NCI-H446 (cell line): ENCODE results near the gene SPHKAP.
"Not testable (repeated sequence)": the region's sequence is repeated elsewhere in the genome, so short reads cannot be mapped to it uniquely, and the experiment has no call there.

ENCODE experiments used
- DNase-seq, 2 experiments: peaks; one replicate each; lab custom pipeline; 2025; lab: John Stamatoyannopoulos, UW

SPHKAP gene, protein sequence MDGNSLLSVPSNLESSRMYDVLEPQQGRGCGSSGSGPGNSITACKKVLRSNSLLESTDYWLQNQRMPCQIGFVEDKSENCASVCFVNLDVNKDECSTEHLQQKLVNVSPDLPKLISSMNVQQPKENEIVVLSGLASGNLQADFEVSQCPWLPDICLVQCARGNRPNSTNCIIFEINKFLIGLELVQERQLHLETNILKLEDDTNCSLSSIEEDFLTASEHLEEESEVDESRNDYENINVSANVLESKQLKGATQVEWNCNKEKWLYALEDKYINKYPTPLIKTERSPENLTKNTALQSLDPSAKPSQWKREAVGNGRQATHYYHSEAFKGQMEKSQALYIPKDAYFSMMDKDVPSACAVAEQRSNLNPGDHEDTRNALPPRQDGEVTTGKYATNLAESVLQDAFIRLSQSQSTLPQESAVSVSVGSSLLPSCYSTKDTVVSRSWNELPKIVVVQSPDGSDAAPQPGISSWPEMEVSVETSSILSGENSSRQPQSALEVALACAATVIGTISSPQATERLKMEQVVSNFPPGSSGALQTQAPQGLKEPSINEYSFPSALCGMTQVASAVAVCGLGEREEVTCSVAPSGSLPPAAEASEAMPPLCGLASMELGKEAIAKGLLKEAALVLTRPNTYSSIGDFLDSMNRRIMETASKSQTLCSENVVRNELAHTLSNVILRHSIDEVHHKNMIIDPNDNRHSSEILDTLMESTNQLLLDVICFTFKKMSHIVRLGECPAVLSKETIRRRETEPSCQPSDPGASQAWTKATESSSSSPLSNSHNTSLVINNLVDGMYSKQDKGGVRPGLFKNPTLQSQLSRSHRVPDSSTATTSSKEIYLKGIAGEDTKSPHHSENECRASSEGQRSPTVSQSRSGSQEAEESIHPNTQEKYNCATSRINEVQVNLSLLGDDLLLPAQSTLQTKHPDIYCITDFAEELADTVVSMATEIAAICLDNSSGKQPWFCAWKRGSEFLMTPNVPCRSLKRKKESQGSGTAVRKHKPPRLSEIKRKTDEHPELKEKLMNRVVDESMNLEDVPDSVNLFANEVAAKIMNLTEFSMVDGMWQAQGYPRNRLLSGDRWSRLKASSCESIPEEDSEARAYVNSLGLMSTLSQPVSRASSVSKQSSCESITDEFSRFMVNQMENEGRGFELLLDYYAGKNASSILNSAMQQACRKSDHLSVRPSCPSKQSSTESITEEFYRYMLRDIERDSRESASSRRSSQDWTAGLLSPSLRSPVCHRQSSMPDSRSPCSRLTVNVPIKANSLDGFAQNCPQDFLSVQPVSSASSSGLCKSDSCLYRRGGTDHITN (N-terminal part only)

DNA sequence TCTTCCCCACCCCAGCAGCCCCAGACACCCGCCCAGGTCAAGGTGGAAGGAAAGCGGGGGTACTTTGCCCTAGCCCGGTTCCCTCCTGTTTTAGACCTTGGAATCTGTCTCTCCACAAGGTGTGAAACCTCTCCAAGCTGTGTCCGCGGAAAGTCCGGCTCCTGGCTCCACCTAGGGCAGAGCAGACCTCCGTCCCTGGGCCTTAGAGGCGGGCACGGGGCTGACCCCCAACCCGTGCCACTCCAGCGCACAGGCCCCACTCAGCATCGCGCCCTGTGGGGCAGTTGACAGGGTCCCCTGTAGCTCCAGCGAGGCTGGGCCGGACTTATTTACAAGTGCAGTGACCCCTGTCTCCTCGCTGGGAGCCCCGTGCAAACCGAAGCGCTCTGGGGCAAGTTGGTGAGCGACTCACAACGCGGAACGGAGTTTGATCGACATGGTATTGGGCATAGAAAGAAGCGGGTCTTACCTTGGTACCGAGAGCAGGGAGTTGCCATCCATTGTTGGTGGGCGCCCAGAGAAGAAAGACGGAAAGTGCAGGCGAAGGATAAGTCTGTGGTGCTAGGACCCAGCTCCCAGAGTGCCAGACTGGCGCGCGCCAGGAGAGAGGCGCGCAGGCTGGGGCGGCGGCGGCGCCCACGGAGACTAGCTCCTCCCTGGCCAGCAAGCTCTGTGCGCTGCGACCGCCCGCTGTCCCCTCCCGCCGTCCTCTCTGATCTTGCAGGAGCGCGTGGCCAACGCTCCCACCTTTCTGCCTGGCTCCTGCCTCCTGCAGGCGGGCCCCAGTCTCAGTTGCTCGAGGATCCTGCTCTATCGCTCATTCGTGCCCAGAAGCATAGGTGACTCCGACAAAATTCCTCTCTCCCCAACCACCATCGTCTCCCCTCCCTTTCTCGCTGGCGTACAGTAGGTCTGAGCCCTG is at the start of gene SPHKAP:
Gene SPHKAP, minus strand, starts transcription at position 590 of the 922 bp plus-strand sequence. Its CDS starts 89 bp downstream, at position 501.
- DNase-seq = no peak

DNA sequence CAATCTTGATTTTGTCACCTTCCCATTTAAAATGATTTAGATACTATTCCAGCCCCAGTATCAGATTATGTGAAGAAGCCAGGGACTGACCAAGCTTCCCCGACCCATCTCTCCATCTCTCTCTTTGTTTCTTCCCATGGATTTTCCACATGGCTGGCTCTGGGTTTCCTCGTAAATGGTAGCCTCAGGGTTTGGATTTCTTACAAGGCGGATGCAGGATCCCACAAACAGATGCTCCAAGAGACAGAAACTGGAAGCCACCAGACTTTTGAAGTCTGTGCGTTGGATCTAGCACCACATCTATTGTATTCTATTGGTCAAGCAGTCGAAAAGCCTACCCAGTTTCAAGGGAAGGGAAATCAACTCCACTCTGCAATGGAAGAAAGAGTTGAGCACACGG is 46.0 kb upstream of the SPHKAP start:
- no peak for DNase-seq

DNA sequence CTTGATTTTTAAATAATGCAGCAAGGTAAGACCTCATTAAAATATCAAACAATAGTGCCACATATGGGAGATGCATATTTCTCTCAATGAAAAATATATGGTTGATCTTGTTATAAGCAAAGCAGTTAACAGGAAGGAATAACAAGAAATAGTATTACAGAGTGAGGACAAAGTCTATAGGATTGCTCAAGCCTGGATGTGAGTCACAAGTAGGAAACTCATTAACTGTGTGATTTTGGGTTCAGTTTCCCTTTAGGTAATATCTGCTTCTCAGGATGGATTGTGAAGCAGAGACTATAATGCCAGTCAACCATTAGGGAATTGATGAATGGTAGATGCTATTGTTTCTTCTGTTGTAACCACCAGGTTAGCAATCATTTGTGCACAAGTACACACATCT is 42.9 kb upstream of the SPHKAP start:
- DNase-seq = no peak

DNA sequence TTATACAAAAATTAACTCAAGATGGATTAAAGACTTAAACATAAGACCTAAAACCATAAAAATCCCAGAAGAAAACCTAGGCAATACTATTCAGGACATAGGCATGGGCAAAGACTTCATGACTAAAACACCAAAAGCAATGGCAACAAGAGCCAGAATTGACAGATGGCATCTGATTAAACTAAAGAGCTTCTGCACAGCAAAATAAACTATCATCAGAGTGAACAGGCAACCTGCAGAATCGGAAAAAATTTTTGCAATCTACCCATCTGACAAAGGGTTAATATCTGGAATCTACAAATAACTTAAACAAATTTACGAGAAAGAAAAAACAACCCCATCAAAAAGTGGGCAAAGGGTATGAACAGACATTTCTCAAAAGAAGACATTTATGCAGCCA is 37.1 kb upstream of the SPHKAP start:
- DNase-seq = not testable (repeated sequence)

DNA sequence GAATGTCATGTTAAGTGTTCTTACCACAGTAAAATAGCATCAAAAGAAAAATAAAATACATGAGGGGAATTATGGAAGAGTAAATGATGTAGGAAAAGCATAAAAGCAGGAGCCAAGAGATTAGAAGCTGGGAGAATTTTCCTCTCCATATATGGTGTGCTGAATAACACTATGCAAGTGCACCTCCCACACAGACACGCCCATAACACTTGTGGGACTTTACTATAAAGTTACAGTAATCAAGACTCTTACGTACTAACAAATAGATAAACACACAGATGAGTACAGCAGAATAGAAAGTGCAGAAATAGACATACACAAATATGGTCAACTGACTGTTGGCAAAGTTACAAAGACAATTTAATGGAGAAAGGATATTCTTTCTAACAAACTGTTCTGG is 16.0 kb upstream of the SPHKAP start:
- DNase-seq = no peak

DNA sequence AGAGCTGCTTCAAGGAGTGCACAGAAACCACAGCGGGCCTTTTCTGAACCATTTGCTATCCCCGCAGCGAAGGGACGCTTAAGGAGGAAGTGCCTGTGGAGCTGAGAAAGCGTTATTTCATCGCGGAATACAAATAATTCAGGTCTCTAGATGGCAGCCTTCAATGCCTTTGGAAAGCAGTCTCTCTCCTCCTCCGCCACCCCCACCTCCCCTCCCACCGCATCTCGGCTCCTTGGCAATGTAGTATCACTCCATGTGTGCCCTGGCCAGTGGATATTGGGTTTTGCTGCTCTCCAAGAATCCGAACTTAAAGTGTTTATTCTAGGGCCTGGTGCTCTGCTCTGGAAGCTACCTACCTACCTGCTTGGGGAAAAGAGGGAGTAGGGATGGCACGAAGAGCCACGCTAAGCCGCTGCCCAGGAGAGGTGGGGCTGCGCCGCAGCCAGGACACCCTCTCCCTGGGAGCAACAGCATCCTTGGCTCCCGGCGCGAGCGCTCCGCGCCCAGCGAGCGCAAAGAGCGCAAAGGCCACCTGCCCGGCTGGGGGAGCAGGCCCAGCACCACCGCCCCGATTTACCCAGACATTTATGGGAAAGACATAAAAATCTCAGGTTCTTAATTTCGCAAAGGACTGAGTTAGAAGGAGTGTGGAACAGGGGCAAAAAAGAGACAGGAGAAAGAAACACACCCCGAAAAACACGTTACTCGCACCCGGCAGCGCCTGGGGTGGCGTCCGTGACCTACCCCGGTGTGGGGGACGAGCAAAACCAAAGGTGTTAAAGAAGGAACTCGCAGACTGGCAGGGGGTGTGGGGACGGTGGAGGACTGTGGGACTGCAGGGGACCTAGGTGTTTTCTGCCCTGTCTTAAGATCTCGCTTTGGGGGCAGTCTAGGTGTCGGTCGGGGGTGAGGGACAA is 1.0 kb downstream of the SPHKAP start:
- DNase-seq = peak; percentile 3 to 47

DNA sequence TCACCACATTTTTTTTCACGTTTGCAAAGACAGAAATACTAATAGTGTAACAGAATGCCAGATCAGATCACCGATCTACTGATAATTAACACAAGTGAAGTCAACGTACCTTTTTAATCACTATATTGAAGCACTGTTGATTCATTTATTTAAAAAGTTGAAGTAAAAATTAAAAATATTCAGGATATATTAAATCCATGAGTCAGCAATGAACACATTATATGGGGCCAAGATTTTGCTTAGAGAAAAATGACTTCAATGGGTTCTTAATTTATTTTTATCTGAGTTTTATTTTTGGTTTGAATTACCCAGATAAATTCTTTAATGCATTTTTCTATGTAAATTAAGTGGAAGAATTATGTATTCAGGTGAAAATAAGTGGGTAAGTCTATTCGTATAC is 14.2 kb downstream of the SPHKAP start:
- DNase-seq = no peak

DNA sequence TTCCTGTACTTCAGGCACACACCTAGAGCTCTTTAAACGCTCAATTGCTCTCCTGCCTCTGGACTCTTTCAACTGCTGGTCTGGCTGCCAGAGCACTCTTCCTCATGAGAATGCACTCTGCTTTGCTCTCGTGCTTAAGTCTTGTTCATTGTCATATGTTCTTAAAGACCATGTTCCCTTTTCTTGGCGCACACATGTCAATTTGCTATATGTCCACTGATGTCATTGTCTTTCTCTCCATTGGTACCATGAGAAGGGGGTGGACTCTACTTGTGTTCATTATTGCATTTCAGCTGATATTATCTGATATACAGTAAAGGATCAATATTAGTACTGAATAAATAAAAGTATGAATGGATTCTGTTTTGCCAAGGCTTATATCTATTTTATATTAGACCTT is 16.8 kb downstream of the SPHKAP start:
- DNase-seq = no peak

DNA sequence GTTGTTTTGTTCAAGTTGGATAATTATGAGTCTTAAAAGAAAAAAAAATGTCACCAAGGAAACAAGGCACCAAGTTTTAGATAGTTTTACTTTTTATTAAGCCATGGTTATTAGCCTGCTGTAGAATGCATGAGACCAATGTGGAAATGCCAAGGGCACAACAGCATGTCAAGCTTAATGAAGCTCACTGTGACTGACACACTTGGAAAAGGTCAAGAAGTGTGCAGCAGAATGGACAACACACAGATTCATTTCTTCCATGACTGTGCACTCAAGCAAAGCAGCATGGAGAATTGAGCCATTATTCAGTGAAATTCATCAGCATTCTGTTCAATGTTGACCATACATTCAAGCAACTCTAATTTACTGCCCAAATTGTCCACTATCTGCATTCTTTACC is 23.6 kb downstream of the SPHKAP start:
- no peak for DNase-seq

DNA sequence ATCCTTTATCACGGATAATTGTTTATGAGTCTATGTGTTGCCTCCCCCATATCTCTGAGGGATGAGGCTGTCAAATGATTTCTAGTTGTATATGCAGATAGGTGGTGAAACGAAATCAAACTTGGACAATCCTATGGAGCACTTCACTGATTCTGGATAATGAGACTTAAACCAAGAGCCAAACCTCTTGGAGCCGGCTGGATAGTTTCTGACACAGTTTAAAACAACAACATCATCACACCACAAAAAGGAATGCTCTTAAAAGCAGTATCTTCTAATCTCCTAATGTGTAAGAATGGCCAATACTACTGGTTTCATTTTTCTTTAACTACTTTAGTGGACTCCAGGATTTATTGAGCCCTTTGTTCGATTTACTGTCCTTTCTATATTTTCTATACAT is 36.5 kb downstream of the SPHKAP start:
- DNase-seq = no peak

DNA sequence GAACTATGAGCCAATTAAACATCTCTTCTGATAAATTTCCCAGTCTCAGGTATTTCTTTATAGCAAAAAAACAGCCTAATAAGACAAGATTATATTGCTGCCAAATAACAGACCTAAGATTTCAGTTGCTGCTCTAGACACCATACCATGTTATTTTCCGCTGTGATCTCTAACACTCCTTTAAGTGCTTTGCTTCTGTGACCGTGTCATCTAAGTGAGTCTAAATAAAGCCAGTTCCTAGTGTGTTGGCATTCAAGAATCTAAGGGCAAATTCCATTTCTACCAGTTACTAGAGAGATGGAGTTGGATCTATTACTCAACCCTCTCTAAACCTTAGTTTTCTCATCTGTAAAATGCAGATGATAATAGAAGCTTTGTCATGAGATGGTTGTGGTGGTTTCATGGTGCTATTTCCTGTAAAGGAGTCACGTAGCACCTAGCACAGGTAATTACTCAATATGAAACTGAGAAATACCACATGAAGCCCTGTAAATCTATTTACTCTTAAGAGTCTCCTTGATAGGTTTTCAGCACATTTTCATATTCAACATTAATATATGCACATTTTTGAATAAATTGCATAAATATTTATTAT is 40.5 kb downstream of the SPHKAP start:
- DNase-seq = no peak

DNA sequence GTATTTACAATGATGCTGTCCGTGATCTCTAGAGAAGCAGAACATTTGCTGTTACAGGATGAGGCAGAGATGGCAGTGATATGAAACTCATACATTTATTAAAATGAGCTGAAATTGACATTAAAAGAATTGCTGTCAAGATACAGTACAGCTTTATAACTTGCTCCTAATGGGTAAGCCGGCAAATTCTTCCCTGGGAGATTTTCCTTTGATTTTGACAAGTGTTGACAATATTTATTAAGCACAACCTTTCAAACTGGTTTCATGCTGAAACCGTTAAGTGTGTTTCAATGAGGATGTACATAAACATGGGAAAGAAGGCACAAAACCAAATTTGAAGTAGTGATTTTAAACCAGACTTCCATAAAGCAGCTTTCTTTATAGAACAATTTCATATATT is 45.5 kb downstream of the SPHKAP start:
- DNase-seq = no peak

DNA sequence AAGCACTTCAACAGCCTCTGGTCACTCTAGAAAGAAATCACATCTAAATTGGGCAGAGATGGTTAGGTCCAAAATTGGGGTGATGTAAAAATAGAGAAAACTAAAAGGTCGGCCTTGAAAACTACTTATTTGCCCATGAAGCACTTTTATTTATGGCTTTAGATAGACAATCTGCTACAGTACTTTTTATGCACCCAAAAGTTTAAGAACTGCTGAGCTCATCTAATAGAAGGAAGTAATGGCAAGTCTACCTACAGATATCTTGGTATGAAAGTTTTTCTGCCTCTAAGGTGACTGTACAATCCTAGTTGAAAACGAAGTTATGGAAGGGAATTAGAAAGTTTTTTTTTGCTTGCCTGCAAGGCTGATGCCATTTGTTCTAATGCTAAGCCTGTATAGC is 46.2 kb downstream of the SPHKAP start:
- no peak for DNase-seq

DNA sequence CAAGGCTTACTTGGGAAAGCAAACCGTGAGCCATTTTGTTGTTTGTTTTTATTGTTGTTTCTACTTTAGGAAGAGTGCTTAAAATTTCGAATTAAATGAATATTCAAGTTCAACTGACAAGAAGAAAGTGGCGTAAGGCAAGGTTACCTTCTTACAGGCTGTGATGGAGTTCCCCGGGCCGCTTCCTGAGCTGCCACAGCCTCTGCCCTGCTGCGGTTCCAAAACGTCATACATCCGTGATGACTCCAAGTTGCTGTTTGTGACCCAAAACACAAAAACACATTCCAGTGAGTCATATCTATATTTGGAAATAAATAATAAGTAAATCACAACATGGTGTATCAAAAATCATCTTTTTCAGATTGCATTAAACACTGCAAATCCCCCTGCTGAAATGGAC is 49.7 kb downstream of the SPHKAP start:
- DNase-seq = no peak

DNA sequence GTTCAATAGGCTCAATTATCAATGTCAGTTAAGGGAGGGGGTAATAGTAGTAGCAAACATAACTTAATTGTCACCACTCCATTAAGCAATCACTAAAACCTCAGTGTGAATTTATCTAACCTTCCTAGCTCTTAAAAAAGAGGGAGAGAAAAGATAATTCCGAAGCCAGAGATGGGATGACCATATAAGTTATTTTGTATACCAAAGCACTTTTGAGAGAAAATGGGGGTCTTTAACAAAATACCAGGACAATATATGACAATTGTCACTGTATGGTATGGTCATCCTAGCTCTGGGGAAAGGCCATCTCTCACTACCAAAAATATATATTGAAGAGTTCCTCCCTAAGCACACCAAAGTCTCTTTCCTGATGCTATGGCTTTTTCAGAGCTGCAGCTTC is 55.1 kb downstream of the SPHKAP start:
- DNase-seq = no peak

DNA sequence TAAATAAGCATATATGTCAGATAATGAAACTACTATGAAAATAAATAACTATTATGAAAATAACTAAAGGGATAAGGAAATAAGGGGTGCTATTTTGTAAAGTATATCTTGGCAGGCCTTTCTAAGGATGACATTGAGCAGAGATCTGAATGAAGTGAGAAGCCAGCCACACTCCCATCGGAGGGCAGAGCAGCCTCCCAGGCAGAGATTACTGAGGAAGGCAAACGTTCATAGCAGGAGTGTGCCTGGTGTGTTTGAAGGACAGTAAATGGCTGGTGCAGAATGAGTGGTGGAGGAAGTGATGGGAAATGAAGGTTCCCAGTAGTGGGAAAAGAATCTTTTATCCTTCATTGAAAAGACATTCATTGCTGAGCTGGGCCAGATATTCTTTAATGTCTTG is 62.5 kb downstream of the SPHKAP start:
- no peak for DNase-seq

DNA sequence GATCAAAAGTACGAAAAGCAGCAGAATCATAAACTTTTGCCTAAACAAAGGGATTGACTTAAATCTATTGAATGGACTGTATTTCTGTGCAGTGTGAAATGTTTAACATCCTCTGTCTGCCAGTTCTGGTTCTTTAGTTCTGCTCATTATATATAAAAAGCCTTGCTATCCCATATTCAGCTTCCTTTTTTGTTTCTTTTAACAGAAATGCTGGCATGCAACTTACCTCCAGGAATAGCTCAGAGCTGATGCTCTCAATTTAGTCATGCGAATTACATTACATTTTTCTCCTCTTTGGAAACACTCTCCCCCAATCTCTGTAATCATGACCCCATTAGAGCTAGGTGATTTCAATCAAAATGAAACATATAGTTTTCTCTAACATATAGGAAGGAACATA is 73.6 kb downstream of the SPHKAP start:
- no peak for DNase-seq

DNA sequence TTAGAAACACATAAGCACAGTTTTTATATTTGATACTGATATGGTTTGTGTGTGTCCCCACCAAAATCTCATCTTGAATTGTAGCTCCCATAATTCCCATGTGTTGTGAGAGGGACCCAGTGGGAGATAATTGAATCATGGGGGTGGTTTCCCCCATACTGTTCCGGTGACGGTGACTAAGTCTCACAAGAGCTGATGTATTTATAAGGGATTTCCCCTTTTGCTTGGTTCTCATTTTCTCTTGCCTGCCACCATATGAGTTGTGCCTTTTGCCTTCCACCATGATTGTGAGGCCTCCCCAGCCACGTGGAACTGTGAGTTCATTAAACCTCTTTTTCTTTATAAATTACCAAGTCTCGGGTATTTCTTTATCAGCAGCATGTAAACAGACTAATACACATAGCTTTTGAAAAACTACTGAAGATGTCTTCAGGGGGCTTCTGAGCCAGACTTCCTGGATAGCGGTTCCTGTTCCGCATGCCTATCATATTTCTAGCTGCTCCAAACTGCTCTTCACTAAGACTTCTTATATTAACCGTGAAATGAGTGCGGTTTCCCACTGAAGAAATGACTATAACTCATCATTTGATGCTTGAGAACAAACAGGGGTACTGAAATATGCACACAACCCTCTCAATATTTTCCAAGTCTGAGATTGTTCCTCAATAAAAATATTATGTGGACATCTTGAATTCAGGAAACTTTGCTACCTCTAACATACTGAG is 75.8 kb downstream of the SPHKAP start:
- no peak for DNase-seq

DNA sequence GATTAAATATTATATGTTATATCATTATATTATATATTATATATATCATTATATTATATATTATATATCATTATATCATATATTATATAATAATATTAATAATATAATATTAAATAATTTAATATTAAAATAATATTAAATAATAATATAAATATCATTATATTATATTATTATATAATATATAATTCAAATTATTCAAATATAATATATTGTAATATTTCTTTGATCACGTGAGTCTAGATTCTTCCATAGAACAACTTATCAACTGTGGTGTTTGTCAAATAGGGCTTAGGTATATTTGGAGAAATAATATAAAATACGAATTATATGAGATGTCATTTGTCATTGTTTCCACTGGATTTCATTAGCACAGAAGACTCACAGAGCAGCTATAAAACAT is 77.3 kb downstream of the SPHKAP start:
- no peak for DNase-seq
